GM18870 (cell line): Measurements from ENCODE around the gene SUMF1.
"Not testable (repeated sequence)": the region's sequence is repeated elsewhere in the genome, so short reads cannot be mapped to it uniquely, and the experiment has no call there.

Experiments used
- ATAC-seq: cut with Tn5 transposase; IDR thresholded peaks from one replicate; pipeline ENCODE4 v1.9.1; 2021; ENCODE audit warnings: moderate library complexity; ENCODE audit not compliant: unreplicated experiment

Gene SUMF1

GRCh38 chr3:4341336-4341675 lies 125.8 kb downstream of the SUMF1 start:
- ATAC-seq, result no peak

- no peak for ATAC-seq
Observed at GRCh38 chr3:4340411-4341335, 126.4 kb downstream of the SUMF1 start.

- no peak for ATAC-seq
Observed at GRCh38 chr3:4340077-4340410, 127.0 kb downstream of the SUMF1 start.

GRCh38 chr3:4338751-4339150 lies 128.3 kb downstream of the SUMF1 start:
- no peak for ATAC-seq

GRCh38 chr3:4336850-4337546 lies 130.1 kb downstream of the SUMF1 start:
- ATAC-seq, result no peak

- ATAC-seq, result no peak
Observed at GRCh38 chr3:4335840-4336562, 131.1 kb downstream of the SUMF1 start.

GRCh38 chr3:4334548-4334947 lies 132.5 kb downstream of the SUMF1 start:
- ATAC-seq, result no peak

GRCh38 chr3:4332991-4333390 lies 134.1 kb downstream of the SUMF1 start:
- no peak for ATAC-seq

- ATAC-seq, result no peak
Observed at GRCh38 chr3:4332574-4332973, 134.5 kb downstream of the SUMF1 start.

- no peak for ATAC-seq
Observed at GRCh38 chr3:4332111-4332510, 135.0 kb downstream of the SUMF1 start.

- ATAC-seq, result not testable (repeated sequence)
Observed at GRCh38 chr3:4329806-4330205, 137.3 kb downstream of the SUMF1 start.

- ATAC-seq, result no peak
Observed at GRCh38 chr3:4326868-4327267, 140.2 kb downstream of the SUMF1 start.

- no peak for ATAC-seq
Observed at GRCh38 chr3:4323246-4324027, 143.6 kb downstream of the SUMF1 start.

GRCh38 chr3:4322635-4323034 lies 144.4 kb downstream of the SUMF1 start:
- ATAC-seq, result no peak

- no peak for ATAC-seq
Observed at GRCh38 chr3:4321732-4322131, 145.3 kb downstream of the SUMF1 start.

- ATAC-seq, result no peak
Observed at GRCh38 chr3:4320096-4320911, 146.8 kb downstream of the SUMF1 start.

- no peak for ATAC-seq
Observed at GRCh38 chr3:4314688-4315087, 152.4 kb downstream of the SUMF1 start.

- ATAC-seq, result no peak
Observed at GRCh38 chr3:4313606-4314293, 153.3 kb downstream of the SUMF1 start.

GRCh38 chr3:4311496-4311895 lies 155.6 kb downstream of the SUMF1 start:
- ATAC-seq, result no peak
